Neural cell (in vitro differentiated cells): ENCODE results near the gene UNCX. TPM values are rescaled to one million over a fixed set of nuclear protein-coding genes. Genes with fewer than 3 reads are reported as not detected.
A peak's percentile ranks its signal among the peaks of the same experiment; 100 is the strongest.

ENCODE experiments used
- H2AFZ ChIP-seq: fragments of 200-600, 300-800 bp; sonication (generic), shearing (Covaris generic); 2 replicates; pipeline ENCODE4 v1.6.0; 2014; ENCODE audit warnings: low read depth, mild to moderate bottlenecking, antibody characterized with exemption, low read length, moderate library complexity
- H3F3A ChIP-seq: fragments of 200-600 bp; shearing (Covaris generic); 2 replicates; pipeline ENCODE4 v1.6.1; 2016; ENCODE audit warnings: mild to moderate bottlenecking, moderate library complexity, mixed read lengths, antibody characterized with exemption, low read length; ENCODE audit not compliant: insufficient read depth, poor library complexity, severe bottlenecking
- H3K27ac ChIP-seq: fragments of 200-600, 300-800 bp; sonication (generic), shearing (Covaris generic); 2 replicates; pipeline ENCODE4 v1.5.1; 2014; ENCODE audit warnings: mild to moderate bottlenecking, low read length, moderate library complexity
- H3K27me3 ChIP-seq: fragments of 300-800, 200-600 bp; sonication (generic), shearing (Covaris generic); 2 replicates; pipeline ENCODE4 v1.6.0; 2014; ENCODE audit warnings: mild to moderate bottlenecking, low read depth, low read length, moderate library complexity; ENCODE audit not compliant: insufficient read depth
- H3K36me3 ChIP-seq: fragments of 300-800, 200-600 bp; sonication (generic), shearing (Covaris generic); 2 replicates; pipeline ENCODE4 v1.5.1; 2014; ENCODE audit warnings: mild to moderate bottlenecking, antibody characterized with exemption, low read length, moderate library complexity; ENCODE audit not compliant: insufficient read depth
- H3K4me2 ChIP-seq: fragments of 300-800, 200-600 bp; sonication (generic), shearing (Covaris generic); 2 replicates; pipeline ENCODE4 v1.6.0; 2014; ENCODE audit warnings: mild to moderate bottlenecking, low read length
- H3K4me3 ChIP-seq: fragments of 300-800, 200-600 bp; sonication (generic), shearing (Covaris generic); 2 replicates; pipeline ENCODE4 v1.5.1; 2014; ENCODE audit warnings: mild to moderate bottlenecking, low read length, moderate library complexity
- H3K79me2 ChIP-seq: fragments of 200-600 bp; shearing (Covaris generic); replicated peaks from 2 replicates; pipeline ENCODE4 v1.6.0; 2014; ENCODE audit warnings: mild to moderate bottlenecking, low read length, moderate library complexity; ENCODE audit not compliant: insufficient read depth
- H3K9ac ChIP-seq: fragments of 300-800, 200-600 bp; sonication (generic), shearing (Covaris generic); 2 replicates; pipeline ENCODE4 v1.6.1; 2016; ENCODE audit warnings: mild to moderate bottlenecking, low read length, mixed read lengths
- H3K9me2 ChIP-seq: fragments of 200-600 bp; shearing (Covaris generic); 2 replicates; pipeline ENCODE4 v1.6.1; 2016; ENCODE audit warnings: mild to moderate bottlenecking, low read length, mixed read lengths; ENCODE audit not compliant: insufficient read depth
- H3K9me3 ChIP-seq: fragments of 200-600, 300-800 bp; sonication (generic), shearing (Covaris generic); 2 replicates; pipeline ENCODE4 v1.6.1; 2016; ENCODE audit warnings: mild to moderate bottlenecking, mixed run types, low read length, moderate library complexity, mixed read lengths
- H4K20me1 ChIP-seq: fragments of 200-600 bp; shearing (Covaris generic); 2 replicates; pipeline ENCODE4 v1.6.1; 2016; ENCODE audit warnings: mild to moderate bottlenecking, mixed run types; ENCODE audit not compliant: insufficient read depth
- EP300 ChIP-seq: fragments of 450-650 bp; conservative IDR thresholded peaks from 2 replicates; pipeline ENCODE4 v1.6.1; 2014; ENCODE audit warnings: antibody characterized with exemption, mild to moderate bottlenecking, moderate library complexity; ENCODE audit not compliant: poor library complexity, severe bottlenecking
- EZH2 ChIP-seq: fragments of 200-600, 300-800 bp; shearing (Covaris generic), sonication (generic); IDR thresholded peaks from 2 replicates; pipeline ENCODE4 v1.6.1; 2014; ENCODE audit warnings: antibody characterized with exemption, low read length, borderline replicate concordance, mild to moderate bottlenecking; ENCODE audit not compliant: insufficient read depth, poor library complexity, severe bottlenecking
- MXI1 ChIP-seq: fragments of 450-650 bp; conservative IDR thresholded peaks from 2 replicates; pipeline ENCODE4 v1.6.1; 2014; ENCODE audit warnings: antibody characterized with exemption, mild to moderate bottlenecking; ENCODE audit not compliant: poor library complexity, severe bottlenecking
- POLR2AphosphoS5 ChIP-seq: IDR thresholded peaks from 2 replicates; pipeline ENCODE4 v1.6.1; 2012
- RAD21 ChIP-seq: fragments of 450-650 bp; conservative IDR thresholded peaks from 2 replicates; pipeline ENCODE4 v1.6.1; 2014; ENCODE audit warnings: antibody characterized with exemption, mild to moderate bottlenecking, moderate library complexity
- SMC3 ChIP-seq: fragments of 450-650 bp; conservative IDR thresholded peaks from 2 replicates; pipeline ENCODE4 v1.6.1; 2014; ENCODE audit warnings: antibody characterized with exemption, mild to moderate bottlenecking, moderate library complexity; ENCODE audit not compliant: poor library complexity
- TAF1 ChIP-seq: IDR thresholded peaks from 2 replicates; pipeline ENCODE4 v1.6.1; 2012; ENCODE audit warnings: low read depth
- polyA plus RNA-seq: library from polyadenylated mRNA; depleted of rRNA; stranded (reverse); fragments of >200 nt; gene quantifications from 2 replicates; pipeline ENCODE4 v1.2.3, GENCODE V29; 2014
- TF ChIP-seq, protein P1 (sequence below): fragments of 450-650 bp; IDR thresholded peaks from 2 replicates; pipeline ENCODE4 v1.5.1; 2014; ENCODE audit warnings: antibody characterized with exemption, mild to moderate bottlenecking, moderate library complexity; ENCODE audit not compliant: poor library complexity, severe bottlenecking
- TF ChIP-seq, protein P2 (sequence below): IDR thresholded peaks from 2 replicates; pipeline ENCODE4 v1.6.1; 2012; ENCODE audit warnings: borderline replicate concordance

UNCX gene
- polyA plus RNA-seq, 1 donor from 2014 or later, result 1.6 TPM

GRCh38 chr7:1269336-1269890 lies 36.7 kb downstream of the UNCX start:
- Histone ChIP-seq H3K79me2 (no peaks in the 10 kb centered on the region), H3K9ac (no peak overlapping the region), H4K20me1 (no peaks in the 10 kb centered on the region), H3K4me3 (peak overlapping the region; percentile 39), H3K4me2 (no peak overlapping the region), H3K27me3 (peaks cover 10% of the 10 kb centered on the region), H2AFZ (no peak overlapping the region), H3K9me3 (no peaks in the 10 kb centered on the region), H3K36me3 (no peaks in the 10 kb centered on the region), H3K27ac (peak overlapping the region; percentile 60), H3F3A (no peaks in the 10 kb centered on the region), H3K9me2 (no peaks in the 10 kb centered on the region)
- TF ChIP-seq MXI1 (no peak), SMC3 (no peak), TAF1 (no peak), EZH2 (no peak), EP300 (no peak), RAD21 (no peak), POLR2AphosphoS5 (no peak)
- TF ChIP-seq, protein P1, sequence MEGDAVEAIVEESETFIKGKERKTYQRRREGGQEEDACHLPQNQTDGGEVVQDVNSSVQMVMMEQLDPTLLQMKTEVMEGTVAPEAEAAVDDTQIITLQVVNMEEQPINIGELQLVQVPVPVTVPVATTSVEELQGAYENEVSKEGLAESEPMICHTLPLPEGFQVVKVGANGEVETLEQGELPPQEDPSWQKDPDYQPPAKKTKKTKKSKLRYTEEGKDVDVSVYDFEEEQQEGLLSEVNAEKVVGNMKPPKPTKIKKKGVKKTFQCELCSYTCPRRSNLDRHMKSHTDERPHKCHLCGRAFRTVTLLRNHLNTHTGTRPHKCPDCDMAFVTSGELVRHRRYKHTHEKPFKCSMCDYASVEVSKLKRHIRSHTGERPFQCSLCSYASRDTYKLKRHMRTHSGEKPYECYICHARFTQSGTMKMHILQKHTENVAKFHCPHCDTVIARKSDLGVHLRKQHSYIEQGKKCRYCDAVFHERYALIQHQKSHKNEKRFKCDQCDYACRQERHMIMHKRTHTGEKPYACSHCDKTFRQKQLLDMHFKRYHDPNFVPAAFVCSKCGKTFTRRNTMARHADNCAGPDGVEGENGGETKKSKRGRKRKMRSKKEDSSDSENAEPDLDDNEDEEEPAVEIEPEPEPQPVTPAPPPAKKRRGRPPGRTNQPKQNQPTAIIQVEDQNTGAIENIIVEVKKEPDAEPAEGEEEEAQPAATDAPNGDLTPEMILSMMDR, result no peak
- TF ChIP-seq, protein P2, sequence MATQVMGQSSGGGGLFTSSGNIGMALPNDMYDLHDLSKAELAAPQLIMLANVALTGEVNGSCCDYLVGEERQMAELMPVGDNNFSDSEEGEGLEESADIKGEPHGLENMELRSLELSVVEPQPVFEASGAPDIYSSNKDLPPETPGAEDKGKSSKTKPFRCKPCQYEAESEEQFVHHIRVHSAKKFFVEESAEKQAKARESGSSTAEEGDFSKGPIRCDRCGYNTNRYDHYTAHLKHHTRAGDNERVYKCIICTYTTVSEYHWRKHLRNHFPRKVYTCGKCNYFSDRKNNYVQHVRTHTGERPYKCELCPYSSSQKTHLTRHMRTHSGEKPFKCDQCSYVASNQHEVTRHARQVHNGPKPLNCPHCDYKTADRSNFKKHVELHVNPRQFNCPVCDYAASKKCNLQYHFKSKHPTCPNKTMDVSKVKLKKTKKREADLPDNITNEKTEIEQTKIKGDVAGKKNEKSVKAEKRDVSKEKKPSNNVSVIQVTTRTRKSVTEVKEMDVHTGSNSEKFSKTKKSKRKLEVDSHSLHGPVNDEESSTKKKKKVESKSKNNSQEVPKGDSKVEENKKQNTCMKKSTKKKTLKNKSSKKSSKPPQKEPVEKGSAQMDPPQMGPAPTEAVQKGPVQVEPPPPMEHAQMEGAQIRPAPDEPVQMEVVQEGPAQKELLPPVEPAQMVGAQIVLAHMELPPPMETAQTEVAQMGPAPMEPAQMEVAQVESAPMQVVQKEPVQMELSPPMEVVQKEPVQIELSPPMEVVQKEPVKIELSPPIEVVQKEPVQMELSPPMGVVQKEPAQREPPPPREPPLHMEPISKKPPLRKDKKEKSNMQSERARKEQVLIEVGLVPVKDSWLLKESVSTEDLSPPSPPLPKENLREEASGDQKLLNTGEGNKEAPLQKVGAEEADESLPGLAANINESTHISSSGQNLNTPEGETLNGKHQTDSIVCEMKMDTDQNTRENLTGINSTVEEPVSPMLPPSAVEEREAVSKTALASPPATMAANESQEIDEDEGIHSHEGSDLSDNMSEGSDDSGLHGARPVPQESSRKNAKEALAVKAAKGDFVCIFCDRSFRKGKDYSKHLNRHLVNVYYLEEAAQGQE, result no peak

- Histone ChIP-seq H4K20me1 (no peaks in the 10 kb centered on the region), H3K9ac (no peak overlapping the region), H3K27ac (no peak overlapping the region), H3K36me3 (no peaks in the 10 kb centered on the region), H3K4me3 (no peak overlapping the region), H3K4me2 (no peak overlapping the region), H3K9me3 (no peaks in the 10 kb centered on the region), H3K27me3 (peaks cover 10% of the 10 kb centered on the region), H3F3A (no peaks in the 10 kb centered on the region), H3K79me2 (no peaks in the 10 kb centered on the region), H3K9me2 (no peaks in the 10 kb centered on the region), H2AFZ (no peak overlapping the region)
- TF ChIP-seq TAF1, result no peak
- TF ChIP-seq, protein P2, result no peak
- TF ChIP-seq EP300, result no peak
- no peak for TF ChIP-seq SMC3
- no peak for TF ChIP-seq POLR2AphosphoS5
- TF ChIP-seq EZH2, result no peak
Observed at GRCh38 chr7:1270181-1270580, 37.5 kb downstream of the UNCX start.
